Effector memory CD4-positive, alpha-beta T cell (primary cell): ENCODE data around the gene ZNF280D.
"Not testable (repeated sequence)": the region's sequence is repeated elsewhere in the genome, so short reads cannot be mapped to it uniquely, and the experiment has no call there.

Experiments used
- DNase-seq, 3 donors: peaks; one replicate each; pipeline ENCODE4 v3.0.0-alpha.2; 2020
- H3K27ac ChIP-seq: 2 replicates; pipeline ENCODE4 v1.7.0; 2013; ENCODE audit warnings: mild to moderate bottlenecking, low read length, moderate library complexity; ENCODE audit not compliant: insufficient read depth, poor library complexity, severe bottlenecking
- H3K27me3 ChIP-seq: replicated peaks from 2 replicates; pipeline ENCODE4 v1.7.0; 2013; ENCODE audit warnings: mild to moderate bottlenecking, low read length; ENCODE audit not compliant: insufficient read depth, control insufficient read depth, poor library complexity, severe bottlenecking
- H3K36me3 ChIP-seq: 2 replicates; pipeline ENCODE4 v1.7.0; 2013; ENCODE audit warnings: mild to moderate bottlenecking, low read length, moderate library complexity; ENCODE audit not compliant: control insufficient read depth, insufficient read depth
- H3K4me1 ChIP-seq: 2 replicates; pipeline ENCODE4 v1.7.0; 2013; ENCODE audit warnings: low read length, mild to moderate bottlenecking; ENCODE audit not compliant: control insufficient read depth, insufficient read depth, poor library complexity, severe bottlenecking
- H3K4me3 ChIP-seq: 2 replicates; pipeline ENCODE4 v1.7.0; 2013; ENCODE audit warnings: low read length, low read depth, mild to moderate bottlenecking; ENCODE audit not compliant: insufficient read depth, poor library complexity, severe bottlenecking
- H3K9me3 ChIP-seq: 2 replicates; pipeline ENCODE4 v1.7.0; 2013; ENCODE audit warnings: mild to moderate bottlenecking, low read length, moderate library complexity; ENCODE audit not compliant: control insufficient read depth
- total RNA-seq, 3 donors: gene quantifications; one replicate each; lab custom pipeline; 2026; lab: John Stamatoyannopoulos, UW

The ZNF280D gene, protein sequence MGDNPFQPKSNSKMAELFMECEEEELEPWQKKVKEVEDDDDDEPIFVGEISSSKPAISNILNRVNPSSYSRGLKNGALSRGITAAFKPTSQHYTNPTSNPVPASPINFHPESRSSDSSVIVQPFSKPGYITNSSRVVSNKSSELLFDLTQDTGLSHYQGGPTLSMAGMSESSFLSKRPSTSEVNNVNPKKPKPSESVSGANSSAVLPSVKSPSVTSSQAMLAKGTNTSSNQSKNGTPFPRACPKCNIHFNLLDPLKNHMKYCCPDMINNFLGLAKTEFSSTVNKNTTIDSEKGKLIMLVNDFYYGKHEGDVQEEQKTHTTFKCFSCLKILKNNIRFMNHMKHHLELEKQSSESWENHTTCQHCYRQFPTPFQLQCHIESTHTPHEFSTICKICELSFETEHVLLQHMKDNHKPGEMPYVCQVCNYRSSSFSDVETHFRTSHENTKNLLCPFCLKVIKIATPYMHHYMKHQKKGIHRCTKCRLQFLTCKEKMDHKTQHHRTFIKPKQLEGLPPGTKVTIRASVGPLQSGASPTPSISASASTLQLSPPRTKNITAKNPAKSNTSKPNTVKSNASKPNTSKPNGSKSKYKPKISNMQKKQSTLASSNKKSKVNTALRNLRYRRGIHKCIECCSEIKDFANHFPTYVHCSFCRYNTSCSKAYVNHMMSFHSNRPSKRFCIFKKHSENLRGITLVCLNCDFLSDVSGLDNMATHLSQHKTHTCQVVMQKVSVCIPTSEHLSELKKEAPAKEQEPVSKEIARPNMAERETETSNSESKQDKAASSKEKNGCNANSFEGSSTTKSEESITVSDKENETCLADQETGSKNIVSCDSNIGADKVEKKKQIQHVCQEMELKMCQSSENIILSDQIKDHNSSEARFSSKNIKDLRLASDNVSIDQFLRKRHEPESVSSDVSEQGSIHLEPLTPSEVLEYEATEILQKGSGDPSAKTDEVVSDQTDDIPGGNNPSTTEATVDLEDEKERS
- 15.7 to 27.3 (median 19.2) reads per million in 3 donors for total RNA-seq

DNA sequence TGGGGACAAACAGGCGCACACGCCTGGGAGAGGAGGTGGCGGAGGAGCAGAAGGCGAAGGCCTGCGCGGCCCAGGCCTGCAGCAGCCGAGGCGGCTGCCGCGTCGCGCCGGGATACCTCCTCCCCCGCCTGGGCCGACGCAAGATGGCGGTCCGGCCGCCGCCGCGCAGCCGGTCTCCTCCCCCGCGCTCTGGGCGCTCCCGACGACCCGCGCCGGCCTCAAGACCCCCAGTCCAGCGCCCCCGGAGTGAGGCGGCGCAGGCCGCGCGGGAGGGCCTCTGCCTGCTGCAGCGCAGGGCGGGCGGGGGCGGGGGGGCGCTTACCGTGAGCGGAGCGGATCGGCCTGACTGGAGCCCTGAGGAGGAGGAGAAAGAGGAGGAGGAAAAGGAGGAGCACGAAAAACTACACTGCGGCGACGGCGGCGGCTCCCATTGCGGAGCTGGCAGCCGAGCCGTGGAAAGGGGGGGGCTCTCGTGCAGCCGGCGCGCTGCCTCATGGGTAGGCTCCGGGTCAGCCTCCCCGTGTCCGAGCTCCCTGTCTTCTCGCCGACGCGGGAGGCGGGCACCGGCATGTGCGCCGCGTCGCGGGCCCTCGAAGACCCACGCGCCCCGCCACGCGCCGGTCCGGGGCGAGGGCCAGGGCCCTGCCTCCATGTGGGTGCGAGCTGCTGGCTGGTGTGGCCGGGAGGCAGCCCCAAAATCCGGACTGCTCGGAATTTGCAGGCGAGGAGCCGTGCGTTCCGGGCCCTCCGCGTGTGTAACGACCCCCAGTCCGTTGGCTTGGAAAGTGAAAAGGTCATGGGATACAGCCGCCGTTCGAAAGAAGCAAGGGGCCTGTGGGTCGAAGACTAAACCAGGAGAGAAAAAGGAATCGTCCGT, at the start of gene ZNF280D:
ZNF280D (minus strand) TSS at position 374 of the 877 bp plus-strand sequence. CDS start 26,400 bp downstream, outside the sequence.
- H3K4me3 ChIP-seq: peak within 1 kb of the TSS; percentile 58
- H3K27me3 ChIP-seq: no peaks in the 10 kb centered on the region
- peak; percentile 44 to 66 (median 66) for DNase-seq
- peaks cover 19% of the 10 kb centered on the region for H3K4me1 ChIP-seq
- H3K27ac ChIP-seq: peak within 1 kb of the TSS; percentile 69
- no peaks in the 10 kb centered on the region for H3K9me3 ChIP-seq
- H3K36me3 ChIP-seq: no peaks in the 10 kb centered on the region

- Histone ChIP-seq H3K4me1 (no peaks in the 10 kb centered on the region), H3K4me3 (no peak overlapping the region), H3K9me3 (no peaks in the 10 kb centered on the region), H3K27ac (no peak overlapping the region), H3K27me3 (no peaks in the 10 kb centered on the region), H3K36me3 (no peaks in the 10 kb centered on the region)
- no peak for DNase-seq
These were observed 49.0 kb upstream of the ZNF280D start for GRCh38 chr15:56782306-56782705.

GRCh38 chr15:56781666-56782065, 48.4 kb upstream of the ZNF280D start:
- H3K4me1 ChIP-seq: no peaks in the 10 kb centered on the region
- no peaks in the 10 kb centered on the region for H3K36me3 ChIP-seq

GRCh38 chr15:56780102-56780725, 46.9 kb upstream of the ZNF280D start:
- H3K9me3 ChIP-seq, H3K36me3 ChIP-seq, H3K27me3 ChIP-seq, H3K27ac ChIP-seq, H3K4me3 ChIP-seq, DNase-seq, H3K4me1 ChIP-seq: not testable (repeated sequence)

More at GRCh38 chr15:56781666-56782065, 48.4 kb upstream of the ZNF280D start:
- no peak for DNase-seq
- Histone ChIP-seq H3K9me3 (no peaks in the 10 kb centered on the region), H3K4me3 (no peak overlapping the region), H3K27me3 (no peaks in the 10 kb centered on the region), H3K27ac (no peak overlapping the region)

GRCh38 chr15:56779449-56779848, 46.1 kb upstream of the ZNF280D start:
- not testable (repeated sequence) for H3K4me1 ChIP-seq, H3K27ac ChIP-seq

DNA sequence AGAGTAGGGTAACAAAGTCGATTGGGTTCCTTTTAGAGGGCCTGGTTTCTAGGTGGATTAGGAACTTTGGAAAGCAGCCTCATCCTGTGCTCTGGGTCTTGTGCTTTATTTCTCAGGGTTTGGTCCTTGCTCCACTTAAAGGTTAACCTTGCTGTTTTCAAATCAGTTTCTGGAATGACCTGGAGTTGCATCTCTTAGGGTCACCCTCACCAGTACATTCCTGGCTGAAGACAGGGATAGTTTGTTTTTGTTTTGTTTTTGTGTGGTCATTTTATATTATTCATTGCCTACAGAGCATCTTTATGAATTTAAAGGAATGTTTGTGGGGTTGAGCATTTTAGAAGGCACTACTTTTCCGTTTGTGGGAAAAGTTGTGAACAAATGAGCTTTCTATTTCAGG, 45.5 kb upstream of the ZNF280D start:
- Histone ChIP-seq H3K36me3 (no peaks in the 10 kb centered on the region), H3K4me3 (no peak overlapping the region), H3K27ac (no peak overlapping the region), H3K9me3 (no peaks in the 10 kb centered on the region), H3K4me1 (no peaks in the 10 kb centered on the region), H3K27me3 (no peaks in the 10 kb centered on the region)
- DNase-seq: no peak

More at GRCh38 chr15:56779449-56779848, 46.1 kb upstream of the ZNF280D start:
- DNase-seq, H3K9me3 ChIP-seq, H3K36me3 ChIP-seq, H3K4me3 ChIP-seq, H3K27me3 ChIP-seq: not testable (repeated sequence)

- H3K27me3 ChIP-seq: no peaks in the 10 kb centered on the region
- H3K4me1 ChIP-seq: no peaks in the 10 kb centered on the region
- no peak overlapping the region for H3K27ac ChIP-seq
- H3K4me3 ChIP-seq: no peak overlapping the region
- H3K36me3 ChIP-seq: no peaks in the 10 kb centered on the region
- no peaks in the 10 kb centered on the region for H3K9me3 ChIP-seq
- DNase-seq: no peak
These were observed 43.5 kb upstream of the ZNF280D start for GRCh38 chr15:56776839-56777238.

DNA sequence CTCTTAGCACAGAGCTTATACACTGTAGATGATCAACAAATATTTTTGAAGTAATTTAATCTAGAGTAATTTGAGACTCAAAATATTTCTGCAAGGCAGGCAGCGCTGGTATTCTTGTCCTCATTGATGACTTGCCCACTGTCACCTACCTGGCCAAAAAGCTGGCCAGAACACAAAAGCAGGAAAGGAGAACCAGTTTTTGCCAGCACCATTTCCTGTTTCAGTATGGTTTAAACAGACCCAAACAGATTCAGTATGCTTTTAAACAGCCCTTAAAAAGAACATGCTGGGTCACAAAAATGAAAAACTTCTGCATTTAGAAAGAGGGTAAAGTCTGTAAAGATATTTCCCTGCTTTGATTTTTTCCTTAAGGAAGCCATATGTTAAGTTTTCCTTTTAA, 42.3 kb upstream of the ZNF280D start:
- H3K36me3 ChIP-seq: no peaks in the 10 kb centered on the region
- no peaks in the 10 kb centered on the region for H3K27me3 ChIP-seq
- no peaks in the 10 kb centered on the region for H3K9me3 ChIP-seq
- H3K27ac ChIP-seq: no peak overlapping the region
- H3K4me1 ChIP-seq: no peaks in the 10 kb centered on the region
- no peak for DNase-seq
- no peak overlapping the region for H3K4me3 ChIP-seq

DNA sequence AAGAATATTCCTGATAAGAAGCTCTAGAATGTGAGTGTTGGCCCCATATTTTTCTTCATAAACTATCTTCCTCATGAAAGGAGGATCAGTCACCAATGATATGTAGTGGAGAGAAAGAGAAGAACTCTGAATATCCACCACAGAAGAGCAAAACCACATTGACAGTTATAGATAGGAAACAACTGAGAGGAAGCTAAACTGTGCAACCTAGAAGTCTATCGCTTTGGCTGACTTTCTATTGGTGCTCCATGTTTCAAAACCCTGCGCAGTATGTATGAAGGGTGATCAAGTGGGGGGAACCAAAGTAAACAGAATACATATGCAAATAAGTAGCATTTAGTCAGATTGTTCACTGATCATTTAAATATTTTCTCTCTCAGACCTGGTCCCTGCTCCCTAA, 41.0 kb upstream of the ZNF280D start:
- no peak for DNase-seq
- Histone ChIP-seq H3K4me1 (no peaks in the 10 kb centered on the region), H3K27ac (no peak overlapping the region), H3K27me3 (no peaks in the 10 kb centered on the region), H3K36me3 (no peaks in the 10 kb centered on the region), H3K9me3 (no peaks in the 10 kb centered on the region), H3K4me3 (no peak overlapping the region)
